GM19372 (cell line): ENCODE measurements around the gene FRS2.

Source experiments
- ATAC-seq: cut with Tn5 transposase; IDR thresholded peaks from one replicate; pipeline ENCODE4 v1.9.1; 2021; ENCODE audit warnings: mild to moderate bottlenecking, low read depth, moderate library complexity; ENCODE audit not compliant: unreplicated experiment

The FRS2 gene

DNA sequence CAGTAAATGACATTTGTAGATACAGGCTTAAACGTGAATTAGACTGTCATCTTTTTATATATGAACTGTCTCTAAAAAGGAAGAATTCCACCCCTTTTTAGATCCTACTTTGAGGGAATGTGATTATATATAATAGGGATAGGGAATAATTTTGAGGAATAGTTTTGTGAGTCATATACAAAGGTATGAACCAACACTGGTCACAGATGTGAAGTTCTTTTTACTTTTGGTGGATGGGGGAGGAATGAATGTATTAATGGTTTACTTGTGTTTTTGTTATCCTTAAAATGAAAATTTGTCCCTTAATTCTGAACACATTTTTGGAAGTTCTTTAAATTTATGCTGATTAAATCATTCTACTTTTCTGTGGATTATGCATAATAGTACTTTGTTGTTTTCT, 30.4 kb downstream of the FRS2 start:
- no peak for ATAC-seq

DNA sequence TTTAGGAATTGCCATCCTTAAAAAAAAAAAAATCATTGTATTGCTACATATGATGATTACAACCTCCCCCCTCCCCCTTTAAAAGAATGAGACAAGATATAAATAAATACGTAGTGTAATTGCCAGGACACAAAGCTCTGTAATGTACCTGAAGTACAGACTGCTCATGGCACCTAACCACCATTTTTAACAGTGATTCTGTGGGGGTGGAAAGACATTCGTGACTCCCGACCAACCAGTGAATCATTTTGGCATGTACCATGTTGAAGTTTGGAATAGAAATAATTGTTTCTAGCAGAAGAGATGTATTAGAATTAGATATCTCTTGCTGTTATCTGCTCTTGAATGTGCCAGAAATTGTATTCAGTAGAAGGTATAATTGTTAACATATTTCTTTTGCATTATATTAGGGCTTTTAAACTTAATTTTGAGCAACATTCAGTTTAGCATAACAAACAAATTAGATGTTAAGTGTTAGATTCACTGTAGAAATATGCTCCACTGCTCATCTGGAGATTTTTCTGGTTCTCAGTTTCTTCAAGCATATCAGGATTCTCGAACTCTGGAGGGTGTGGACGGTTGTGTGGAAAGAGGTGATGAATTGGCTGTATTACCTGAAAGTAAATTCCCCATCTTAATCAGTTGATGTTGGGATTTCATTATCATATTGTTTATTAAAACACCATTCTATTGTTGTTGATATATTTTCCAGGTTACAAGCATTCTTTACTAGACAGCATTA, 31.1 kb downstream of the FRS2 start:
- no peak for ATAC-seq

DNA sequence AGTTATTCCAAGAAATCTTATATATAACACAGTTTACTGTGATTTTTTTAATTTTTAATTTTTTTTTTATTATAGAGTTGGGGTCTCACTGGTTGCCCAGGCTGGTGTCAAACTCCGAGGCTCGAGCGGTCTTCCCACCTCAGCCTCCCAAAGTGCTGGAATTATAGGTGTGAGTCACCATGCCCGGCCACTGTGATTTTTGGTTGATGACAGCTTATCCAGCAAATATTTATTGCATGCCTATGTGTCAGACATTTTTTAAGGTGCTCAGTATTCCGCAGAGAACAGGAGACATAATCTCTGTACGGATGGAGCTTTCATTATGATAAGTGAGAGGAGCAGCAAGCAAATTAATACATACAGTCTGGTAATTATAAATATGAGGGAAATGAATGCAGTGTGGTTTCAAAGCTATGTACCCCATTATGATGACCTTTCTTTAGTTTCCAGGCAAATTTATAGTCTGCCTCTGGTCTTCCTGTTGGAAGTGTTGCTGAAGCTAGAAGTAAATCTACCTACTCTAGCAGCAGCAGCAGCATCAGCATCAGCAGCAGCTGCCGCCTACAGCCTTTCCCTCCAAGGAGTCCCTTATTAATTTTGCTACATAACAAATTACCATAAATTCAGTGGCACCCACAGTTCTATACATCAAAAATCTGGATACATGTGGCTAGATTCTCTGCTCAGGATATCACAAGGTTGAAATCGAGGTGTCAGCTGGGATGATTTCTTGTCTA, 32.3 kb downstream of the FRS2 start:
- ATAC-seq, result no peak

DNA sequence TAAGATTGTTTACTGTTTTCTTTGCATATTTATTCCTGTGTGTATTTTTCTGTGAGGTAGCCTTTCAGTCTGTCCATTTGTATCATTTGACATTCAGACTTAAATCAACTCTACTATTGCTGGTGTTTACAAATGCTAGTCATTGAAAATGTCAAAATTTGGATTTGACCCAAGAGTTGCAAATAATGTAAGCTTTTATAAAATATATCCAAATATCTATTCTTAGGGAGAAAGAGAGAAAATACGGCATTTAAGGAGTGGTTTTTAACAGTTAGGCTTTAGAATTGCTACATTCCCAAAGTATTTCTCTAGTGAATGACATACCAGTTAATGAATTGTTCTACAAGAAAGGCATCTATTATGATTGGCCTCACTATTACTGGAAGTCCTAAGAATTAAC, 37.9 kb downstream of the FRS2 start:
- ATAC-seq, result no peak

DNA sequence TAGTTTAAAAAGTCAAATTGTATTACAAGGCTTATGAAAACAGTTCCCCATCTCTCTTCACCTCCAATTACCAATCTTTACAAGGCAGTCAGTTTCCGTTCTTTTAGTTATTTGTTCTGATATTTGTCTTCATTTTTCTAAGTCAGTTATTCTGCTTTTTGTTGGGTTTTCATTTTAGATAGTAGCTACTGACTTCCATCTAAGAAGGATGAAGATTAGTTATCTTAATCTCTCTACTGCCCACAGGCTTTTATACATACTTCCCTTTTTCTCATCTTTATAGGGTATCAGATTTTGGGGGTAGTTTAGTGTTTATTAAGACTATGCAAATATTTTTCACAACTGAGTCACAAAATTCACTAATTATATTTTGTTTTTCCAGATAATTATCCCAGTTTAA, 38.4 kb downstream of the FRS2 start:
- no peak for ATAC-seq

DNA sequence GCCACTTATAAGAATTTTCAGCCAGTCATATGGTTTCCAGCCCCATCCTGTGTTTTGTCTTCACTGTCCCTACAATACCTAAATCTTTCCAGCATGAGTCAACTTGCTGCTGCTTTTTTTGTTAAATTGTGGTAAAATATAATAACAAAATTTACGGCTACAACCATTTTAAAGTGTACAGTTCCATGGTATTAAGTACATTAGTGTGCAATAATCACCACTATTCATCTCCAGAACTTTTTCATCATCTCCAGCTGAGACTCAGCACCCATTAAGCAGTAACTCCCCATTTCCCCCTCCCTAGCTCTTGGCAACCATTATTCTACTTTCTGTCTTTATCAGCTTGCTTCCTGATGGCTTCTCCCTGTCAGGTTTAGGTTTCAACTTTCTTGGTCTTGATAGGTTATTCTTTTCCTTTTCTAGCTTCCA, 39.1 kb downstream of the FRS2 start:
- no peak for ATAC-seq

DNA sequence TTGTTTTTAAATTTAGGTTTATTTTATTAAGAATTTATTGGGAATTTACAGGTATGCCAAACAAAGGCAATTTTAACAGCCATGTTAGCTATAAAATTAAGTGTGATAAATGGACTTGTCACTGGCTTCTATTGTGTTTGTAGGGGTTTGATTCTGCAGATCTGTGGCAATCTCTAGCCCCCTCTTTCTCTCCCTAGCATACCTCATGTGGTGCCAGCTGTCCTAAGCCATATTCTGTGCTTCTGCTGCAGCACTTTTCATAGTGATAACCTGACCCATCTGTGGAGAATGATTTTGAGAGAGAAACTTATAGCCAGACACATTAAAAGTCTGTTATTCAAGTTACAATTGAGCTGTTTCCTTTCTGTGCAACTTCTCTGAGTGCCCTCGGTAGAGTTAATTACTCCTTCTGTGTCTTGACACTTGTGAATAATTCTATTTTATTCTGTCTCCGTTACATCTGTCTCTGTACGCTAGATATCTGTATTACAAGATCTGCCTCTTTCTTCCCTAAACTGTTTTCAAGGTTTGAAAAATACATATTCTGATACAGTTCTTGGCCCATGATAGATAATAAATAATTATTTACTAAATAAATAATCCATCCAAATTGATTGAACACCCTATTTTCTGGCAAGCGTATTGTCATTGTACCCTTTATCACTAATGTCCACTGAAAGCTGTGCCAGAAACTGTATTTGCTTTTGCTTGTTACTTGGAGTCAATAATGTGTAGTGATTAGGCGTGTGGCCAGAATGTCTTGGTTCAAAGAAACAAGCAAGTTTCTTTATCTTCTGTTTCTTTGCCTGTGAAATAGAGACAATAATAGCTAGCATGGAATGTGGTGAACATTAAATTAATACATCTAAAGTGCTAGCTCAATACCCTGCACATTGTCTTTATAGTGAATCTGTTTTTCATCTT, 40.0 kb downstream of the FRS2 start:
- ATAC-seq, result no peak

DNA sequence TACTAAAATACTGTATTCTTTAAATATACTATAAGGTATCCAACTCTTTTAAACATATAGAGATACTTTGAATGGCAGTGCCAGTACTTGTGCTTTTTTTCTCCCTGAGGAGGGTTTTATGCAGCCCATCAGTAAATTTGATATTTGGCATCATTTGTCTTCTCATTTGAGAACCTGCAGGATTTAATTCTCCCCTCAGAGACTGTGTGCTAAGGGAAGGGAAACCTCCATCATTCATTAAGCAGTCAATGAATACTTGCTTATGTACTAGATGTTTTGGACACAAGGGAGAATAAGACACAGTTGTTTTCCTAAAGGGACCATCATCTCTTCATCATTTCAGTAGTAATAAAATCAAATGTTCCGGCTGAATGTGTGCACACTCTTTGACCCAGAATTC, 40.8 kb downstream of the FRS2 start:
- no peak for ATAC-seq

DNA sequence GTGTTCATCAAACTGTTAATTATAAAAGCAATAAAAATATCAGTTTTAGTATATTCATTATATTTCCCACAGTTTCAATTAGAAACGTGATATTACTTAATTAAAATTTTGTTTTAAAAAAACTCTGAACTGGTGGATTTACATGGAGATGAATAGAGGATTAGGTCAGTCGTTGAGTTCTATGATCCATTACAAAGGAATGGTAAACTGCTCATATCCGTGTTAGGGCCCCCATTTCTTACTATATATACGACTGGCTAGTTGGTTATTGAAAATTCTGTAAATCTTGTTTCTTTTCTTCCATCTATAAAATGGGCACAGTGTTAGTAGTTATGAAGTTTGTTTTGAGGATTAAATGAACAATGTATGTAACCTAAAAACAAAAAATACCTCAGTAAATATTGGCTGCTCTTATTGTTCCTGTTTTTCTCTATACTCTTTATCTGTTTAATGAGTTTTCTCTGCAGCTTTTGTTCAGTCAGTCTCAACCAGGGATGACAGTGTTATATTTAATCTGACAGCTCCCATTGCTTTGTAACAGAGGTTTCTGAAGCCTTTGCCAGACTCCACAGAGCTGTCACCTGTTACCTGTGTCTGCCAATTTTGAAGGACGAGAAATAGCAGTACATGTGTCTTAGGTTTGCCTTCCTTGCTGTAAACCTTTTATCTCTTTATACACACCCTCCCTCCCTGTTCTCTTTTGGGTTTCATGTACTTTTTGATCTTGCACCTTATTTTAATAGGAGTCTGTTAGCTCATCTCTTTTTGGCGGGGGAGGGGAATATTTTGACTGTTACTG, 41.5 kb downstream of the FRS2 start:
- no peak for ATAC-seq

DNA sequence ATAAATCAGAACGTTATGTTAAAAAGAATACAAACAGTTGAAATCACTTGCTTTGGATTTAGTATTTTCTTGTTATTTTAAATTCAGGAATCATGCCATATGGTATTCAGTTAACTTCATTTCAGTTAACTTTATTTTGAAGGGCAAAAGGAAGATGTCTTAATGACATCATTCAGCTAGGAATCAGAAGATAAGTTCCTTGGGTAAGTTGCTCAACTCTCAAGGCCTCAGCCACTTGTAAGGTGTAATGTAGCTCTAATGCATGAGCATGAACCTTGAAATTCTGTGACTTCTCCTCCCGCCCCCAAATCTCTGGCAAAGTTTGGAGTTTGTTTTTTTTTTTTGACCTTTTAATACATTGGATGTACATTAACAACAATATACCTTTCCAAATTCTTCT, 42.6 kb downstream of the FRS2 start:
- no peak for ATAC-seq

DNA sequence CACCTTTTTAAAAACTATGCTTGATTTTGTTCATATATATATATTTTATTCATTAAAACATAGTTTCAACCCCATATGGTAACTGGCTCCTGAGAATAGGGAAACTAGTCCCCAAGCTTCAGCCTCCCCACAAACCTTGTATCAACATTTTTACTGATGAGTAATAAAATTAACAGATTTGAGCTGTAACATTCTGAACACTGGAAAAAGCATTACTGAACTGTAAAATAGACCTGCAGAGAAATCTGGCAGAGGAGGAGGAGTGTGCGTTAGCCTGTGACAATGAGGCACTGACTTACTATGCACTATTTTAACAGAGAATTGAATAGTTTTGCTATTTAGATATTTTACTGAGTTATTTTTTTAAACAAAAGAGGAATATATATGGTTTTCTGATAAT, 43.1 kb downstream of the FRS2 start:
- ATAC-seq, result no peak

DNA sequence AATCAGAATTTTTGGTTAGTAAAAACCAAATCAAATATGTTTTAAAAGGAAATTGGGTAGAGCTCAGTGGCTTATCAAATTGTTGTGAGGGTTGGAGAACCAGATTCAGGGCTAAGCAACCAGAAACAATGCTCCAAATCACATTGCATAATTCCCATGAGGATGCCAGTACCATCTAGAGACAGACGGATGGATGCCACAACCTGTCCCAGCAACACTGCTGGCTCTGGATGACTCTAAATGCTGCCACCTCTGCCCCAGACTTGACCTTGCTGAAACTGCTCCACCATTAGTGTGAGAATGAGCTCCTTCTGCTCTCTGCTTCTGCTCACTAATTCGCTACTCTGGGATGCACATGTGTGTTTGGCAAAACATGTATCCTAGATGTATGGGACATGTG, 43.9 kb downstream of the FRS2 start:
- no peak for ATAC-seq

DNA sequence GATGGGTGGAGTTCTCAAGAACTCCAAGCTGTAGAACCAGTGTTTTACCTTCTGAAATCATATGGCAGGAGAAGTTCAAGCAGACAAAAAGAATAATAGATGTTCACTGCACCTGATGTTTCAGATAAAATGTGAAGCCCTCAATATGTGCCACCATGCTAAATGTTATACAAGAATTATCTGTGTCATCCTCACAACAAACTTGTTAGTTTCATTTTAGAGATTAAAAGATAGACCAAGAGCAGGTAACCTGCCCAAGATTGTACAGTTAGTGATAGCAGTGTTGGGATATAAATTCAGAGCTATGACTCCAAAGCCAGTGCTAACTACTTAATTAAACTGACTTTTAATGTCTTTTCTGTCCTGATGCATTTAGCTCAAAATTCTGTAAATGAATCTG, 44.7 kb downstream of the FRS2 start:
- ATAC-seq, result no peak

DNA sequence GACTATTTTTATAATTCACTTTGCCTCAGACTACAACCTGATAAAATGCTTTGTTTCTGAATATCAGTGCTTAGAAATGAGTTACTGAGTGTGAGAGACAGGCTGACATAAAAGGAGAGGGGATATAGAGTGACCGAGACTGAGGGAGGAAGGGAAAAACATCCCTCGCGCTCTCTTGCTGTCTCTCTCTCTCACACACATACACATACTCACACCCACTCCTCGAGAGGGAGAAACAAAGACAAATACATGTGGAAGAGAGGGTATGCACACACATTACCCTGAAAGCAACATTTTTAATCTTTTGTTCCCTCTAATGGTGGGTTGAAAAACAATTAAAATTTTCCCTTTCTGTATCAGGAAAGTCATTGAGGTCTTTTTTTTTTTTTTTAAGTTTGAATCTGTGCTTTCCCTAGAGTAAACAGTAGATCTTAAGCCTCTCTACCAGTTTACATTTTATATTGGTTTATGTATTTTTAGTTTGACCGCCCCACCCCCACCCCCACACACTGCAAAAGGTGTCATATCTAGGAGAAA, 45.3 kb downstream of the FRS2 start:
- ATAC-seq, result no peak

DNA sequence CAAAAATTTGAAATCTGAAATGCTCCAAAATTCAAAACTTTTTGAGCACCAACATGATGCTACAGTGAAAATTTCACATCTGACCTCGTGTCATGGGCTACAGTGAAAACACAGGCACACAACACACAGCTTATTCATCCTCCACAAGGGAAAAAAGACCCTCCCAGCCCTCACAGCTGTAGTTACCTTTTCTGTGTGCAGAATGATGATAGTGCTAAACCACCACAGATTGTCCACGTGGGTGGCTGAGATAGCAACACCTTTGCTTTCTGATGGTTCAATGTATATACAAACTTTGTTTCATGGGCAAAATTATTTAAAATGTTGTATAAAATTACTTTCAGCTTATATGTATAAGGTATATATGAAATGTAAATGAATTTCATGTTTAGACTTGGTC, 46.8 kb downstream of the FRS2 start:
- no peak for ATAC-seq

DNA sequence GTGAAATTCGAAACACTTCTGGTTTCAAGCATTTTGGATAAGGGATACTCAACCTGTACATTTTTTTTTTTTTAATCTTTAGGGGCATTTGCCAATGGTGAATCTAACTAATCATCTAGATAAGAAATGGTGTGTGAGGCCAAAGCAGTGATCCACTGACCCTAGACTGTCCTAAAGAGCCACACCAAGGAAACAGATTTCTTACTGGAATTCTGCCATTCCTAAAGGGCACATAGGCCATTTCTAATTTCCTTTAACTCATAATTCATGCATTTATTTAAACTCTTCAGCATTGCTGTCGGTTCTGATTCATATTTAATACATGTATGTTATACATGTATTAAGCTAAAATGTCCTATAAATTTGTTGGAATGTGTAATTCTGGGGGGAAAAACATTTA, 47.2 kb downstream of the FRS2 start:
- ATAC-seq, result no peak

DNA sequence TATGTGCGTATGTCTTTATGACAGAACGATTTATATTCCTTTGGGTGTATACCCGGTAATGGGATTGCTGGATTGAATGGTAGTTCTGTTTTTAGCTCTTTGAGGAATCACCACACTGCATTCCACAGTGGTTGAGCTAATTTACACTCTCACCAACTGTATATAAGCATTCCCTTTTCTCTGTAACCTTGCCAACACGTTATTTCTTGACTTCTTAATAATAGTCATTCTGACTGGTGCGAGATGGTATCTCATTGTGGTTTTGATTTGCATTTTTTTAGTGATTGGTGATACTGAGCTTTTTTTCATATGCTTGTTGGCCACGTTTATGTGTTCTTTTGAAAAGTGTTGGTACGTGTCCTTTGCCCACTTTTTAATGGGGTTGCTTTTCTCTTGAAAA, 49.7 kb downstream of the FRS2 start:
- no peak for ATAC-seq

DNA sequence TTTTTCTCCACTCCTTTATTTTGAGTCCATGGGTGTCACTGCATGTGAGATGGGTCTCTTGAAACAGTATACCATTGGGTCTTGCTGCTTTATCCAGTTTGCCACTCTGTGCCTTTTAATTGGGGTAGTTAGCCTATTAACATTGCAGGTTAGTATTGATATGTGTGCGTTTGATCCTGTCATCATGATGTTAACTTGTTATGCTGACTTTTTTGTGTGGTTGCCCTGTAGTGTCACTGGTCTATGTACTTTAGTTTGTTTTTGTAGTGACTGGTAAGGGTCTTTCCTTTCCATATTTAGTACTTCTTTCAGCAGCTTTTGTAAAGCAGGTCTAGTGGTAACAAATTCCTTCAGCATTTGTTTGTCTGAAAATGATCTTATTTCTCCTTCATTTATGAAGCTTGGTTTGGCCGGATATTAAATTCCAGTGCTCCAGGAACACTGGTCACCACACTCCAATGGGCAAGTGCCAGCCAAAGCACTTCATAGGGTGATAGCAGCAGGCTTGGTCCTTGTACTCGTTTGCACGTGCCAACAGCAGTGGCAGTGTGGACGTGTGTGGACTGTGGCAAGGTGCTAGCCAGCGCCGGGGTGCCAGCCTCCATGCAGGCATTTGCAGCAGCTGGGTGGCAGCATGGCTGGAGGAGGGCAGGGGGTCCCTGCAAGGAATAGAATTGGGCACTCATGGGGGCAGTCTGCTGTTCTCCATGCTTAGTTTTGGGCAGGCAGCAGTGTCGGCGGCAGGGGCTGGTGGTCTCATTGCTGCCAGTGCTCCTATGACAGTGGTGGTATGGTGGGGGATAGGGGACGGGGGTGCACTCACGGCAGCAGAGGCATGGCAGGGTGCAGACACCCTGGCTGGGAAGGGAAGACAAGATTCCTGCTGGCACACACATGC, 53.5 kb downstream of the FRS2 start:
- ATAC-seq, result no peak

DNA sequence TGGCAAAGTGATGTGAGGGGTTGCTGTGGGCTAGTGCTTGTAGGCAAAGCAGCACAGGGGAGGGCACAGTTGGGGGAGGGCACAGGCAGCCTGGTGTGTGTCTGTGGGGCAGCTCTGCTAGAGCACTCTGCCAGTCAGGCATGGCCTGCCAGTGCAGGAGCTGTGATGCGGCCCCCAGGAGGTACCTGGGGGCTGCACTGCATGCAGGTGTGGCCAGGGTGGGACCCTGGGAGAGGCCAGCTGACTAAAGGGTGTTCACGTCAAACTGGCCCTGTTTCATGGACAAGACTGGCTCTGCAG, 54.1 kb downstream of the FRS2 start:
- ATAC-seq, result no peak
